ENCODE results near the gene ZNF783.

DNA sequence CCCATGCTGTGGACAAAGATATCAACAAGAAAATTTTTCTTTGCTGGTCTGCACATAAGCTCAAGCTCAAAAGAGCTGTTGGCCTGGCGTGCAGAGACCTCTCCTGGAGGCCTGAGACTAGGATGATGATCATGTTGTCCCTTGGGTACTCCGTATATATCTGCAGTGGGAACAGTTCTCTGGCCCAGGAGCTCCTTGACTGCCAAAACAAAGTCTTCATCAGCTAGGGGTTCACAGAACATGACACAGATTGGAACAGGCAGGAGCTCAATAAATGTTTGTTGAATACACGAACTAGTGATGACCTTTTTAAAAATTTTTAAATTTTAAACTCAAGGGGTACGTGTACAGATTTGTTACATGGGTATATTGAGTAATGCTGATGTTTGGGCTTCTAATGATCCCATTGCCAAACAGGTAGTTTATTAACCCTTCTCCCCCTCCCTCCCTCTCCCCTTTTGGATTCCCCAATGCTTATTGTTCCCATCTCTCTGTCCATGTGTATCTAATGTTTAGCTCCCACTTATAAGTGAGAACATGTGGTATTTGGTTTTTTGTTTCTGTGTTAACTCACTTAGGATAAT lies 49.1 kb downstream of the ZNF783 start:
- TF ChIP-seq POLR2A (IDR thresholded peaks at IDR 0.05; ENCODE audit: low read depth, low read length) (no peak), POLR2AphosphoS5 (IDR thresholded peaks at IDR 0.05; ENCODE audit: low read depth, low read length) (no peak), TAF1 (IDR thresholded peaks at IDR 0.05; ENCODE audit: borderline replicate concordance, low read depth, low read length) (no peak)

All from GM12892 (cell line).